Lower leg skin (tissue), 4 donors: ENCODE measurements around the gene ERICH3. TPM values are rescaled to one million over a fixed set of nuclear protein-coding genes. Genes with fewer than 3 reads are reported as not detected.

Experiments used
- DNase-seq, 2 donors: peaks; one replicate each; pipeline ENCODE4 v3.0.0-alpha.2; 2019; ENCODE audit warnings: low spot score in 2 of 2
- H3K4me3 ChIP-seq: fragments of 200-600 bp; sonication (generic); 2 replicates; pipeline ENCODE4 v1.5.1; 2017; ENCODE audit warnings: mild to moderate bottlenecking, low read depth; ENCODE audit not compliant: poor library complexity, severe bottlenecking
- POLR2A ChIP-seq, 2 donors: fragments of 450-650 bp; IDR thresholded peaks; one replicate each; pipeline ENCODE4 v1.6.1; 2016 to 2017; ENCODE audit warnings: antibody characterized with exemption in 2 of 2, mild to moderate bottlenecking in 1 of 2, moderate library complexity in 1 of 2
- WGBS, 2 donors: methylation state at CpG; one replicate each; pipeline ENCODE4 v1.1.5; 2018; 5-methylcytosine and 5-hydroxymethylcytosine counted together
- intact Hi-C: fragments of 100-400 bp; cut with DNase I; formaldehyde crosslinking; loops from one replicate; pipeline ENCODE4 v1.15.0; 2023; ENCODE audit warnings: low total_unique reads
- total RNA-seq, 4 donors: library from RNA; depleted of rRNA; stranded (reverse); fragments of >200 nt; gene quantifications; one replicate each; pipeline ENCODE4 v1.1.0, GENCODE V29; 2016
- TF ChIP-seq, protein P1 (sequence below), 3 donors: fragments of 450-650 bp; IDR thresholded peaks; one replicate each; pipeline ENCODE4 v1.5.1; 2016; ENCODE audit warnings: antibody characterized with exemption in 3 of 3, mild to moderate bottlenecking in 3 of 3, moderate library complexity in 2 of 3

ERICH3 gene
- total RNA-seq, 4 donors from 2014 or later: not detected

DNA sequence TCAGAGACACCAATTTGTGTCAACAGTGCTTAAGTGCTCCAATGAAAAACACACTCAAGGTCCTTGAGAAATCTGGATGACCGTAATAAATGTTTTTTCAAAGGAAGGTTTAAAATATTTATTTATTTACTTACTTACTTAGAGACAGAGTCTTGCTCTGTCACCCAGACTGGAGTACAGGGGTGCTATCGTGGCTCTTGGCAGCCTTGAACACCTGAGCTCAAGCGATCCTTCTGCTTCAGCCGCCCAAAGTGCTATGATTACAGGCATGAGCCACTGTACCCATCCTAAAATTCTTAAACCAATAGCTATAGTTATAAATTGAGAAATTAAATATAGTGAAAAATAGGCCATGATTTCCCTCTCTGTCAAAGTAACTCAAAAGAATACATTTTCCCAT is 17.3 kb upstream of the ERICH3 start:
- H3K4me3 ChIP-seq: no peak overlapping the region
- WGBS, 2 donors: 83 to 86% methylated on average over 4 of the region's 4 CpGs
- no peak for DNase-seq
- TF ChIP-seq, protein P1, sequence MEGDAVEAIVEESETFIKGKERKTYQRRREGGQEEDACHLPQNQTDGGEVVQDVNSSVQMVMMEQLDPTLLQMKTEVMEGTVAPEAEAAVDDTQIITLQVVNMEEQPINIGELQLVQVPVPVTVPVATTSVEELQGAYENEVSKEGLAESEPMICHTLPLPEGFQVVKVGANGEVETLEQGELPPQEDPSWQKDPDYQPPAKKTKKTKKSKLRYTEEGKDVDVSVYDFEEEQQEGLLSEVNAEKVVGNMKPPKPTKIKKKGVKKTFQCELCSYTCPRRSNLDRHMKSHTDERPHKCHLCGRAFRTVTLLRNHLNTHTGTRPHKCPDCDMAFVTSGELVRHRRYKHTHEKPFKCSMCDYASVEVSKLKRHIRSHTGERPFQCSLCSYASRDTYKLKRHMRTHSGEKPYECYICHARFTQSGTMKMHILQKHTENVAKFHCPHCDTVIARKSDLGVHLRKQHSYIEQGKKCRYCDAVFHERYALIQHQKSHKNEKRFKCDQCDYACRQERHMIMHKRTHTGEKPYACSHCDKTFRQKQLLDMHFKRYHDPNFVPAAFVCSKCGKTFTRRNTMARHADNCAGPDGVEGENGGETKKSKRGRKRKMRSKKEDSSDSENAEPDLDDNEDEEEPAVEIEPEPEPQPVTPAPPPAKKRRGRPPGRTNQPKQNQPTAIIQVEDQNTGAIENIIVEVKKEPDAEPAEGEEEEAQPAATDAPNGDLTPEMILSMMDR (IDR thresholded peaks at IDR 0.05): no peak
- no peak for TF ChIP-seq POLR2A (IDR thresholded peaks at IDR 0.05)
- intact Hi-C loops: no loop called here

DNA sequence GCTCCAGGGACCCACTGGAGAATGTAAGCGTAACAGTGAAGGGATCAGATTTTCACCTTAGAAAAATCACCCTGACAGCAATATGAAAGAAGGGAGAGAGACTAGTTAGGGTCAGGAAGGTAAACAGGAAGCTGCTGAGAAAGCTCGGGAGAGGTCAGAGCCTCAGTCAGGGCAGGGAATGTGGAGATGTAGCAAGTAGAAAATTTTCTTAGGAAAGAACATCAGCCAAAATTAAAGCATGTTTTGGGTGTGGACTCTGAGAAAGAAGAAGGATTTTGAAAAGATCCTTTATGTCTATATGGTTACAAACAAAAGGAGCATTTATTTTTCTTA is 16.7 kb upstream of the ERICH3 start:
- intact Hi-C loops: no loop called here
- 3 to 48% methylated on average over 2 of the region's 2 CpGs for WGBS, 2 donors
- no peak for TF ChIP-seq POLR2A (IDR thresholded peaks at IDR 0.05)
- TF ChIP-seq, protein P1 (IDR thresholded peaks at IDR 0.05): no peak
- H3K4me3 ChIP-seq: no peak overlapping the region
- DNase-seq: no peak

DNA sequence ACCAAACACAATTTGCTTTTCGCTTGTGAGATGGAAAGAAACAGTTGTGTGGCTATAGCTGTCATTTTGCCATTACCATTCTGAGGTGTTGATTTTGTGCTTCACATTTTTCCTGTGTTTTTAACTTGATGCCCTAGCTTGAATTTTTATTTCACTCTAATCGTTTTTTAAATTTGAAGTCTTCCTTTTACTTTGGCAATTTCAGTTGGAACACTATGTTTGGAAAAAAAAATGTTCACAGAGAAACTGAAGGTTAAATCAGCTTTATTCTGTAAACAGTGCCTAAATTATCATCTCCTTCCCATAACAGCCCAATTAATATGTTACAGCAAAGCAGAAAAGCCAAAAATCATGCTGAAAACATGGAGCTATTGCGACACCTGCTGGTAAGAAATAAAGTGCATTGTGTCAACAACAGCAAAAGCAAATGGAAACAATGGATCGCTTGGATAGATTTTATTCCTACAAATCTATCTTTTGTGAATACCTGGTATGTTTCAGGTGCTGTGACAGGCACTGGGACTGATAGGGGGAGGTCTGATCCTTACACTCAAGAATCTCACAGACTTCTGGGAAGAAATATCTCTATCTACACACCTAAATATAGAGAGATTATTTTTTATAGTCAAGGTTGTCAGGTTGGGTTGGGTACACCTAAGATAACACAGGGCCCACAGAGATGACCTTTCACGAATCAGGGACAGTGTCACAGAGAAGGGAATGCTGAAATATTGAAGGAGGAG is 16.2 kb upstream of the ERICH3 start:
- 23 to 31% methylated on average over 5 of the region's 5 CpGs for WGBS, 2 donors
- no peak overlapping the region for H3K4me3 ChIP-seq
- TF ChIP-seq POLR2A (IDR thresholded peaks at IDR 0.05): no peak
- TF ChIP-seq, protein P1 (IDR thresholded peaks at IDR 0.05): peak in 1 of 3 donors; percentile 22
- intact Hi-C loops: no loop called here
- DNase-seq: peak in 1 of 2 donors; percentile 47

DNA sequence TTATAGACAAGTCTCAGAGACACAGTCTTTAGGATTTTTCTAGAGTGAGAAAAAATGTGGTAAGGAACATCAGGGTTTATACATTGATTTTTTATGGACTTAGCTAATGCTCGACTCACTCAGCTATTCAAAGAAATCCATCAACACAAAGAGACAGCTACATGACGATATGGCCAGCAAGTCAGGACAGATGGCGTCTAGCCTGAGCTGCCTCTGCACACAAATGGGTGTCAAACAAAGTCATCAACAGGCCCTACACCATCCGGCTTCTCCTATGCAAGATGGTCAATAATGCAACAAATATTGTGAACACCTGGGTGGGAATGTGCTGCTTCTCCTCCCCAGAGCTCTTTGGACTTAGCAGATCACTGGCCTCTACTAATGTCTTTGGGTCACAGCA is 13.3 kb upstream of the ERICH3 start:
- 64 to 70% methylated on average over 4 of the region's 4 CpGs for WGBS, 2 donors
- DNase-seq: no peak
- TF ChIP-seq, protein P1 (IDR thresholded peaks at IDR 0.05): no peak
- no peak for TF ChIP-seq POLR2A (IDR thresholded peaks at IDR 0.05)

DNA sequence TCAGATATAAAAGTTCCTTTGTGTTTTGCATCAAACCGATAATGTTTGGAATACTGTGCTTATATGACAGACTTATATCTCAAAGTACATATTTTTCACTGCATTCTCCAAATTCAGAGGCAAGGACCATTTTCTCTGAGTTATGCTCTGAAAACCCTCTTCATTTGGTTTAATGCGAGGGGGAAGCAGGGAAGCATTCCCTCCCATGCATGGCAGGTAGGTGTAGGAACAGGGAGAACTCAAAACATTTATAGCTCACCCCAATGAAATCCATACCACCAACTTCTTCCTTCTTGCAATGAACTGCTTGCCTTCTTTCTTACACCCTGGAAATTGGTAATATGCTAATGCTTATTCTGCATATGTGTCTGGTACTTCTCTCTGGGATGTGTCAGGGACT is 10.7 kb upstream of the ERICH3 start:
- DNase-seq: no peak
- TF ChIP-seq, protein P1 (IDR thresholded peaks at IDR 0.05): no peak
- no peak for TF ChIP-seq POLR2A (IDR thresholded peaks at IDR 0.05)
- 84 to 94% methylated on average over 2 of the region's 2 CpGs for WGBS, 2 donors
- intact Hi-C loops: no loop called here
- no peak overlapping the region for H3K4me3 ChIP-seq

More for the DNA sequence above, 13.3 kb upstream of the ERICH3 start:
- no peak overlapping the region for H3K4me3 ChIP-seq
- intact Hi-C loops: no loop called here

DNA sequence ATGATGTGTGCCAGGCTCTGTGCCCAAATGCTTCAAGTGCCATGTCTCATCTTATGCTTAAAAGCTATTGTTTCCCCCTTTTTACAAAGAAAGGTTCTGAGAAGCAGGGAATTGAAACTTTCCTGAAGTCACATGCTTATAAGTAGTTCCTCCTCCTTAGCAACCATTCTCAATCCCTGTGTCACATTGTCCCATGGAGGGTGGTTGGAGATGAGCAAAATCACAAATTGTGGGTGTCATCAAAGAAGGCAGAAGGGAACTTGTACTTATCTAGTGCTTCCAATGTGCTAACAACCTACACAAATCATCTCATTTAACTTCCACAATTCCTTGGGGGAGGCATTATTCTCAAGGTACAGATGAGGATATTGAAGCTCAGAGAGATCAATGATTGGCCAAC is 10.1 kb upstream of the ERICH3 start:
- no peak overlapping the region for H3K4me3 ChIP-seq
- intact Hi-C loops: no loop called here
- no peak for DNase-seq
- TF ChIP-seq POLR2A (IDR thresholded peaks at IDR 0.05): no peak
- TF ChIP-seq, protein P1 (IDR thresholded peaks at IDR 0.05): no peak
